Neural crest cell (in vitro differentiated cells): ENCODE results near the gene FAXDC2. TPM values are rescaled to one million over a fixed set of nuclear protein-coding genes. Genes with fewer than 3 reads are reported as not detected.
"Not testable (repeated sequence)": the region's sequence is repeated elsewhere in the genome, so short reads cannot be mapped to it uniquely, and the experiment has no call there.

ENCODE experiments used
- DNase-seq: peaks from one replicate; pipeline ENCODE4 v3.0.0; 2021; ENCODE audit warnings: low read depth, mixed read lengths, low spot score
- H3K27ac Mint-ChIP-seq: one replicate; pipeline ENCODE4 v1.8.0; 2021; ENCODE audit warnings: mild to moderate bottlenecking, mixed read lengths; ENCODE audit not compliant: unreplicated experiment
- H3K27me3 Mint-ChIP-seq: 2 replicates; pipeline ENCODE4 v1.8.0; 2021; ENCODE audit warnings: low read depth, mild to moderate bottlenecking, mixed read lengths
- H3K36me3 Mint-ChIP-seq: 2 replicates; pipeline ENCODE4 v1.8.0; 2021; ENCODE audit warnings: low read depth, mild to moderate bottlenecking, mixed read lengths
- H3K4me1 Mint-ChIP-seq: 2 replicates; pipeline ENCODE4 v1.8.0; 2021; ENCODE audit warnings: mixed read lengths
- H3K4me3 Mint-ChIP-seq: one replicate; pipeline ENCODE4 v1.8.0; 2021; ENCODE audit warnings: mild to moderate bottlenecking, mixed read lengths
- H3K9me3 Mint-ChIP-seq: 2 replicates; pipeline ENCODE4 v1.8.0; 2021; ENCODE audit warnings: mixed read lengths
- CTCF ChIP-seq: fragments of 200-600 bp; sonication (generic); conservative IDR thresholded peaks from 2 replicates; pipeline ENCODE4 v1.5.0; 2021; ENCODE audit warnings: antibody characterized with exemption, mild to moderate bottlenecking
- total RNA-seq: library from RNA; stranded (reverse); gene quantifications from 2 replicates; pipeline ENCODE4 v1.2.1, GENCODE V29; 2021

FAXDC2 gene
- total RNA-seq, 1 donor from 2014 or later: 2.7 TPM

DNA sequence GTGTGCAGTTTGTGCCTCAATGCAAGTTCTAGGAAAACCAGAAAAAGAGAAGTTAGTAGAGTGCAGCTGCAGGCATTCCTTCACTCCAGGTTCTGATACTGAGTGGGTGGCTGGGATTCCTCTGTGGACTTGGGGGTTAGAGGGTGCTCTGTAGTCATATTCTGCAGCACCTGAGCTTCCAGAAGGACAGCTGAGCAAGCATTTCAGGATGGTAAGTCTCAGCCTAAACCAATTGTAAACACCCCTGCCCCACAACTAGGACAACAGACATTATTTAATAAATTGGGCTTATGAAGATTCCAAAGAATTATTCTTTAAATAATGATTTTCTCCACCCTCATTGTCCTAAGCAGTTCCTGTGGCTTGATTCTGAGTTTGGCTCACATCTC is 9.1 kb downstream of the FAXDC2 start:
- H3K9me3 Mint-ChIP-seq: no peaks in the 10 kb centered on the region
- DNase-seq: no peak
- H3K27me3 Mint-ChIP-seq: no peaks in the 10 kb centered on the region
- no peak overlapping the region for H3K4me3 Mint-ChIP-seq
- H3K4me1 Mint-ChIP-seq: peaks cover 6% of the 10 kb centered on the region
- no peak for TF ChIP-seq CTCF
- H3K36me3 Mint-ChIP-seq: no peaks in the 10 kb centered on the region
- H3K27ac Mint-ChIP-seq: peak overlapping the region; percentile 62

- H3K9me3 Mint-ChIP-seq: no peaks in the 10 kb centered on the region
- H3K36me3 Mint-ChIP-seq: no peaks in the 10 kb centered on the region
- peak overlapping the region; percentile 62 for H3K27ac Mint-ChIP-seq
- peaks cover 6% of the 10 kb centered on the region for H3K4me1 Mint-ChIP-seq
- H3K4me3 Mint-ChIP-seq: no peak overlapping the region
- DNase-seq: no peak
- H3K27me3 Mint-ChIP-seq: no peaks in the 10 kb centered on the region
- TF ChIP-seq CTCF: no peak
Observed at GRCh38 chr5:154840435-154841272, 9.7 kb downstream of the FAXDC2 start.

DNA sequence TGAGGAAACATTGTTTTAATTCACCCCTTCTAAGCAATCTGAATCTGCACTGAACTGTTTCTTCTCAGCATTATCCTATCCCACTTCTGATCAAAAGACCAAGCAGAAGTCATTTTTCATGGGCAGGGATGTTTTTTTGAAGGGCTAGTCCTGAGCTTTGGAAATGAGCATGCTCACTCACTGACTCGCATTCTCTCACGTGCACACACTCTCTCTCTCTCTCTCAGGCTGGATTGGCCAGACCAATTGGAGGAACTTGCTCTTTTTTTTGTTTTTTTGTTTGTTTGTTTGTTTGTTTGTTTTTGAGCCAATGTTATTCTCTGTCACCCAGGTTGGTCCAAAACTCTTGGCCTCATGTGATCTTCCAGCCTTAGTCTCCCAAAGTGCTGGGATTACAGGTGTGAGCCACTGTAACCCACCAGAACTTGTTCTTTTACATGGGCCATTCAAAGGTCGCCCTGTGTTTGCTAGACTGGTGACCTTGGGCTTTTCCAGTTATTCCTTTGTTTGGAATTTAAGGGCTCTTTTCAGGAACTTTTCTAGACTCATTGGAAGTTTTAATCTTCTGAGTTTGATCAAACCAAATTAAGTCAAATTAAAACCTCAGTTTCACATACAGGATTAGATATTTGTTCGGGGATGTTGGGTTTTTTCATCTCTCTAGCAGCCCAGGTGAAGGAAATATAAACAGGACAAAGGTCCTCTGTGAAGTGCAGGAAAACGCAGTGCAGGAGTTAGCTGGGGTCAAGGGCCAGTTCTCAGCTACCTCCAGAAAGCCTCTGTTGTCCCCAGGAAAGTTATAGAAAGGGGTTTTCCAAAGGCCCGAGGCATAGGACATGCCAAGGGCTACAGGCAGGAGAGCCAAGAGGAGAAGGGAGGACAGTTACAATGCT is 13.1 kb downstream of the FAXDC2 start:
- Mint-ChIP-seq H3K36me3 (no peaks in the 10 kb centered on the region), H3K4me3 (no peak overlapping the region), H3K27ac (no peak overlapping the region), H3K9me3 (no peaks in the 10 kb centered on the region), H3K4me1 (peaks cover 6% of the 10 kb centered on the region), H3K27me3 (no peaks in the 10 kb centered on the region)
- no peak for TF ChIP-seq CTCF
- DNase-seq: no peak

DNA sequence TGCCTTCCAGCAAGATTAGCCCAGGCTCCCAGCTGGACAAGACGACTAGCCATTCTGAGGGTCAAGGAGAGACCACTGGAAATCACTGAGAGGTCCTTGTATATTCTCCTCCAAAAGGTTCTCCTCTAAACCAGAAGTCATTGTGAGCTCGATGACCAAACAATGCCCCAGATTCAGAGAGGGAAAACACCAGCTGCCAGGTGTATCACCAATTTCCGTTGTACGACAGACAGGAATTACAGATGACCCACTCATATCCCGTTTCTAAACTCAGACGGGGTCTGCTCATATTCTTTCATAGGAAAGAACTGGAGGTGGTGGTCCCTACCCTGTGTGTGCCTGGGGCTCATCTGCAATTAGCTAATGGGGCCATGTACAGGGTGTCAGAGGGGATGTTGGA is 14.2 kb downstream of the FAXDC2 start:
- Mint-ChIP-seq H3K27ac (no peak overlapping the region), H3K4me1 (peaks cover 6% of the 10 kb centered on the region), H3K9me3 (no peaks in the 10 kb centered on the region), H3K4me3 (no peak overlapping the region), H3K27me3 (no peaks in the 10 kb centered on the region), H3K36me3 (no peaks in the 10 kb centered on the region)
- no peak for TF ChIP-seq CTCF
- DNase-seq: no peak

GRCh38 chr5:154835701-154836052 is 14.7 kb downstream of the FAXDC2 start:
- H3K4me1 Mint-ChIP-seq, H3K27me3 Mint-ChIP-seq, H3K36me3 Mint-ChIP-seq, H3K4me3 Mint-ChIP-seq, H3K27ac Mint-ChIP-seq, H3K9me3 Mint-ChIP-seq, DNase-seq: not testable (repeated sequence)

GRCh38 chr5:154834053-154834452 is 16.4 kb downstream of the FAXDC2 start:
- Mint-ChIP-seq H3K9me3 (no peaks in the 10 kb centered on the region), H3K27me3 (no peaks in the 10 kb centered on the region), H3K27ac (no peak overlapping the region), H3K36me3 (no peaks in the 10 kb centered on the region), H3K4me1 (peaks cover 6% of the 10 kb centered on the region), H3K4me3 (no peak overlapping the region)
- no peak for TF ChIP-seq CTCF
- no peak for DNase-seq

GRCh38 chr5:154832804-154833203 is 17.6 kb downstream of the FAXDC2 start:
- H3K27me3 Mint-ChIP-seq, DNase-seq, H3K4me1 Mint-ChIP-seq, H3K36me3 Mint-ChIP-seq, H3K4me3 Mint-ChIP-seq, H3K27ac Mint-ChIP-seq, H3K9me3 Mint-ChIP-seq: not testable (repeated sequence)
